Stimulated activated naive CD4-positive, alpha-beta T cell treated with Interleukin-2 at 50 U/mL for 16 hours (primary cell): Measurements from ENCODE around the gene ARHGAP29.
"Not testable (repeated sequence)": the region's sequence is repeated elsewhere in the genome, so short reads cannot be mapped to it uniquely, and the experiment has no call there.

Source experiments
- DNase-seq: peaks from one replicate; lab custom pipeline; 2025; lab: John Stamatoyannopoulos, UW

The ARHGAP29 gene

GRCh38 chr1:94165843-94166242 lies 71.5 kb downstream of the ARHGAP29 start:
- no peak for DNase-seq

- DNase-seq: not testable (repeated sequence)
Measured at GRCh38 chr1:94164885-94165284, 72.5 kb downstream of the ARHGAP29 start.

- DNase-seq: not testable (repeated sequence)
Measured at GRCh38 chr1:94164121-94164520, 73.3 kb downstream of the ARHGAP29 start.

GRCh38 chr1:94163249-94163648 lies 74.1 kb downstream of the ARHGAP29 start:
- DNase-seq: not testable (repeated sequence)

GRCh38 chr1:94160811-94161210 lies 76.6 kb downstream of the ARHGAP29 start:
- DNase-seq: no peak

- DNase-seq: no peak
Measured at GRCh38 chr1:94156096-94156625, 81.2 kb downstream of the ARHGAP29 start.

- DNase-seq: no peak
Measured at GRCh38 chr1:94154989-94155388, 82.4 kb downstream of the ARHGAP29 start.

GRCh38 chr1:94153133-94153532 lies 84.3 kb downstream of the ARHGAP29 start:
- DNase-seq: no peak

GRCh38 chr1:94149166-94149565 lies 88.2 kb downstream of the ARHGAP29 start:
- DNase-seq: not testable (repeated sequence)

- DNase-seq: no peak
Measured at GRCh38 chr1:94146273-94146672, 91.1 kb downstream of the ARHGAP29 start.

GRCh38 chr1:94144836-94145235 lies 92.5 kb downstream of the ARHGAP29 start:
- DNase-seq: no peak

GRCh38 chr1:94143809-94144176 lies 93.6 kb downstream of the ARHGAP29 start:
- no peak for DNase-seq

GRCh38 chr1:94143173-94143808 lies 94.1 kb downstream of the ARHGAP29 start:
- no peak for DNase-seq

- no peak for DNase-seq
Measured at GRCh38 chr1:94142583-94142982, 94.8 kb downstream of the ARHGAP29 start.

- no peak for DNase-seq
Measured at GRCh38 chr1:94142022-94142421, 95.4 kb downstream of the ARHGAP29 start.

GRCh38 chr1:94132111-94132510 lies 105.3 kb downstream of the ARHGAP29 start:
- no peak for DNase-seq

- no peak for DNase-seq
Measured at GRCh38 chr1:94130851-94131595, 106.4 kb downstream of the ARHGAP29 start.

GRCh38 chr1:94126651-94127050 lies 110.7 kb downstream of the ARHGAP29 start:
- DNase-seq: no peak

GRCh38 chr1:94125551-94126514 lies 111.6 kb downstream of the ARHGAP29 start:
- DNase-seq: no peak

GRCh38 chr1:94124538-94124937 lies 112.8 kb downstream of the ARHGAP29 start:
- DNase-seq: no peak

GRCh38 chr1:94122201-94122970 lies 115.0 kb downstream of the ARHGAP29 start:
- no peak for DNase-seq
